GM12891 (cell line): ENCODE data around the gene DUSP8.

Source experiments
- POLR2A ChIP-seq: IDR thresholded peaks from 2 replicates; pipeline ENCODE4 v1.6.1; 2011; ENCODE audit warnings: low read depth, low read length, control low read depth
- POLR2AphosphoS5 ChIP-seq: IDR thresholded peaks from 2 replicates; pipeline ENCODE4 v1.6.1; 2011; ENCODE audit warnings: low read depth, low read length, control low read depth
- TAF1 ChIP-seq: IDR thresholded peaks from 2 replicates; pipeline ENCODE4 v1.6.1; 2011; ENCODE audit warnings: low read depth, low read length, control low read depth

GRCh38 chr11:1565904-1566247, 6.2 kb downstream of the DUSP8 start:
- no peak for TF ChIP-seq POLR2AphosphoS5
- TF ChIP-seq POLR2A = no peak
- no peak for TF ChIP-seq TAF1
